H1 (cell line): ENCODE measurements around the gene DCTN5. TPM values are rescaled to one million over a fixed set of nuclear protein-coding genes. Genes with fewer than 3 reads are reported as not detected.

Experiments
- CTCF ChIA-PET: fragments of 300-600 bp; sonication (Branson Sonifier 250); formaldehyde crosslinking; loops from one replicate; lab custom pipeline; 2021; ENCODE audit not compliant: partially characterized antibody; lab: Charles Lee
- POLR2A ChIA-PET: fragments of 300-600 bp; sonication (Branson Sonifier 250); formaldehyde crosslinking; loops from one replicate; lab custom pipeline; 2021; ENCODE audit warnings: inconsistent platforms; ENCODE audit not compliant: partially characterized antibody; lab: Charles Lee
- DNase-seq, 2 experiments: peaks; one replicate each; pipeline versions ENCODE4 v3.0.0 to v3.0.0-alpha.2; 2010 to 2022; ENCODE audit warnings: low spot score in 2 of 2, low read depth in 1 of 2, mixed read lengths in 1 of 2
- FAIRE-seq: peaks from 2 replicates; lab custom pipeline; 2011; peaks lifted over from hg19 to GRCh38; lab: Jason Lieb, UNC
- H2AFZ ChIP-seq: 2 replicates; pipeline ENCODE4 v1.8.1; 2012; ENCODE audit warnings: low read length, inconsistent platforms
- H2AK5ac ChIP-seq: 2 replicates; pipeline ENCODE4 v1.6.1; 2013; ENCODE audit warnings: low read depth, low read length
- H2BK120ac ChIP-seq: replicated peaks from 2 replicates; pipeline ENCODE3; 2013; ENCODE audit warnings: low read depth, low read length, inconsistent platforms
- H2BK12ac ChIP-seq: 2 replicates; pipeline ENCODE4 v1.6.1; 2013; ENCODE audit warnings: low read depth, low read length
- H2BK15ac ChIP-seq: 2 replicates; pipeline ENCODE4 v1.6.1; 2013; ENCODE audit warnings: low read length
- H2BK20ac ChIP-seq: 2 replicates; pipeline ENCODE4 v1.6.1; 2013; ENCODE audit warnings: low read length
- H2BK5ac ChIP-seq: 2 replicates; pipeline ENCODE4 v1.6.1; 2013; ENCODE audit warnings: low read depth, low read length
- H3K14ac ChIP-seq: 2 replicates; pipeline ENCODE4 v1.6.1; 2013; ENCODE audit warnings: inconsistent platforms; ENCODE audit not compliant: insufficient read length
- H3K18ac ChIP-seq: 2 replicates; pipeline ENCODE4 v1.6.1; 2013; ENCODE audit warnings: low read length; ENCODE audit errors: extremely low read depth
- H3K23ac ChIP-seq: 2 replicates; pipeline ENCODE4 v1.6.1; 2013; ENCODE audit warnings: inconsistent platforms; ENCODE audit not compliant: insufficient read length
- H3K23me2 ChIP-seq: 2 replicates; pipeline ENCODE4 v1.6.1; 2013; ENCODE audit warnings: low read depth, low read length
- H3K27ac ChIP-seq: 2 replicates; pipeline ENCODE4 v1.6.1; 2011; ENCODE audit warnings: low read depth, low read length, inconsistent platforms
- H3K27me3 ChIP-seq, 4 experiments: replicated peaks in 1 of 4; 1 replicate in 1 of 4; 2 replicates in 3 of 4; pipeline versions ENCODE4 v1.6.1 to v1.8.1; 2011 to 2013; ENCODE audit warnings: low read length in 3 of 4, mild to moderate bottlenecking in 3 of 4, inconsistent platforms in 2 of 4, mixed read lengths in 2 of 4, moderate library complexity in 1 of 4; ENCODE audit not compliant: control insufficient read depth in 3 of 4, insufficient read depth in 3 of 4; ENCODE audit errors: extremely low read depth in 1 of 4
- H3K36me3 ChIP-seq, 4 experiments: 2 replicates each; pipeline versions ENCODE4 v1.6.1 to v1.8.1; 2011 to 2013; ENCODE audit warnings: mild to moderate bottlenecking in 4 of 4, low read length in 3 of 4, moderate library complexity in 2 of 4, control low read depth in 1 of 4, inconsistent platforms in 1 of 4; ENCODE audit not compliant: insufficient read depth in 4 of 4, control insufficient read depth in 2 of 4
- H3K4ac ChIP-seq: replicated peaks from 2 replicates; pipeline ENCODE3; 2013; ENCODE audit warnings: low read length, low read depth, mixed read lengths, inconsistent platforms; ENCODE audit not compliant: insufficient read length
- H3K4me1 ChIP-seq, 4 experiments: replicated peaks in 1 of 4; 1 replicate in 1 of 4; 2 replicates in 3 of 4; pipeline versions ENCODE4 v1.6.1 to v1.8.1; 2011 to 2013; ENCODE audit warnings: low read length in 3 of 4, inconsistent platforms in 2 of 4, mixed read lengths in 1 of 4; ENCODE audit not compliant: insufficient read depth in 4 of 4, control insufficient read depth in 3 of 4
- H3K4me2 ChIP-seq, 2 experiments: 2 replicates each; pipeline versions ENCODE4 v1.6.1 to v1.8.1; 2011 to 2013; ENCODE audit warnings: low read depth in 2 of 2, low read length in 2 of 2, control low read depth in 1 of 2, inconsistent platforms in 1 of 2, mild to moderate bottlenecking in 1 of 2; ENCODE audit not compliant: insufficient read depth in 1 of 2
- H3K4me3 ChIP-seq, 4 experiments: fragments of 200-600, 300-600 bp in 1 of 4; sonication (generic), shearing (Covaris generic), sonication (Bioruptor Twin) in 1 of 4; 2 replicates each; pipeline versions ENCODE4 v1.5.1 to v1.8.1; 2011 to 2016; ENCODE audit warnings: low read length in 4 of 4, low read depth in 3 of 4, control low read depth in 2 of 4, inconsistent platforms in 2 of 4, mild to moderate bottlenecking in 2 of 4, mixed read lengths in 1 of 4, moderate library complexity in 1 of 4; ENCODE audit not compliant: insufficient read depth in 2 of 4; ENCODE audit errors: extremely low read depth in 1 of 4
- H3K56ac ChIP-seq: replicated peaks from 2 replicates; pipeline ENCODE3; 2013; ENCODE audit warnings: low read depth, mild to moderate bottlenecking, mixed read lengths, low read length, inconsistent platforms; ENCODE audit not compliant: insufficient read length
- H3K79me1 ChIP-seq: 2 replicates; pipeline ENCODE4 v1.6.1; 2013; ENCODE audit warnings: low read depth, low read length, control low read depth
- H3K79me2 ChIP-seq, 2 experiments: 2 replicates each; pipeline versions ENCODE4 v1.6.1 to v1.8.1; 2012 to 2013; ENCODE audit warnings: low read length in 2 of 2, mild to moderate bottlenecking in 2 of 2, inconsistent platforms in 1 of 2; ENCODE audit not compliant: insufficient read depth in 2 of 2, control insufficient read depth in 1 of 2
- H3K9ac ChIP-seq, 4 experiments: replicated peaks in 1 of 4; 1 replicate in 1 of 4; 2 replicates in 3 of 4; pipeline versions ENCODE4 v1.6.1 to v1.8.1; 2011 to 2013; ENCODE audit warnings: low read depth in 3 of 4, low read length in 3 of 4, control low read depth in 2 of 4, mild to moderate bottlenecking in 2 of 4, moderate library complexity in 2 of 4, inconsistent platforms in 1 of 4; ENCODE audit errors: extremely low read depth in 1 of 4
- H3K9me3 ChIP-seq, 2 experiments: 2 replicates each; pipeline versions ENCODE4 v1.6.1 to v1.8.1; 2012 to 2013; ENCODE audit warnings: mild to moderate bottlenecking in 2 of 2, moderate library complexity in 2 of 2, control low read depth in 1 of 2, inconsistent platforms in 1 of 2, low read depth in 1 of 2, low read length in 1 of 2, mixed read lengths in 1 of 2; ENCODE audit not compliant: insufficient read depth in 2 of 2
- H4K20me1 ChIP-seq, 2 experiments: replicated peaks in 1 of 2; 2 replicates each; pipeline versions ENCODE3 to v1.8.1; 2011 to 2013; ENCODE audit warnings: inconsistent platforms in 2 of 2, low read length in 2 of 2, mild to moderate bottlenecking in 1 of 2; ENCODE audit not compliant: insufficient read depth in 2 of 2, control insufficient read depth in 1 of 2
- H4K5ac ChIP-seq: 2 replicates; pipeline ENCODE4 v1.6.1; 2013; ENCODE audit warnings: low read length, low read depth, mixed read lengths, inconsistent platforms; ENCODE audit not compliant: insufficient read length
- H4K8ac ChIP-seq: 2 replicates; pipeline ENCODE4 v1.8.0; 2013; ENCODE audit warnings: mild to moderate bottlenecking, moderate library complexity, low read length, inconsistent platforms; ENCODE audit not compliant: insufficient read depth; ENCODE audit errors: extremely low read depth
- H4K91ac ChIP-seq: replicated peaks from 2 replicates; pipeline ENCODE3; 2013; ENCODE audit warnings: low read length, mixed read lengths, inconsistent platforms; ENCODE audit not compliant: insufficient read length
- CHD1 ChIP-seq: IDR thresholded peaks from 2 replicates; pipeline ENCODE4 v1.6.1; 2012; ENCODE audit warnings: low read depth, low read length, improper control_type of control experiment
- EZH2 ChIP-seq: fragments of 200-600 bp; sonication (generic); IDR thresholded peaks from 2 replicates; pipeline ENCODE4 v1.7.1; 2012; ENCODE audit warnings: low read depth, mild to moderate bottlenecking, moderate library complexity, low read length, inconsistent platforms; ENCODE audit not compliant: severe bottlenecking
- HDAC6 ChIP-seq: IDR thresholded peaks from one replicate; pipeline ENCODE4 v1.7.1; 2012; ENCODE audit warnings: low read depth, mild to moderate bottlenecking, inconsistent platforms, low read length, moderate library complexity
- POU5F1 ChIP-seq: IDR thresholded peaks from 2 replicates; pipeline ENCODE4 v1.6.1; 2011; ENCODE audit warnings: low read depth, mild to moderate bottlenecking, low read length, moderate library complexity
- TCF12 ChIP-seq: IDR thresholded peaks from 2 replicates; pipeline ENCODE4 v1.6.1; 2011; ENCODE audit warnings: low read depth, mild to moderate bottlenecking, low read length
- TEAD4 ChIP-seq: IDR thresholded peaks from 2 replicates; pipeline ENCODE4 v1.6.1; 2012; ENCODE audit warnings: low read depth, low read length, inconsistent platforms, mixed read lengths
- polyA plus RNA-seq, 7 experiments: library from polyadenylated mRNA; depleted of rRNA in 3 of 7; stranded (reverse) in 5 of 7; unstranded in 2 of 7; fragments of >200 nt in 5 of 7; fragments of 200-250 nt in 2 of 7; gene quantifications; 1 replicate in 5 of 7; 2 replicates in 1 of 7; 4 replicates in 1 of 7; pipeline versions ENCODE4 v1.2.1 to v1.2.3, GENCODE V29; 2011 to 2013; ENCODE audit warnings: missing spikeins in 2 of 7, mixed read lengths in 2 of 7
- total RNA-seq: library from RNA; stranded (reverse); fragmentation: NEBNext Ultra II Directional; extraction: Animal tissue kit (Norgen Biotek cat#: 25700); gene quantifications from 2 replicates; pipeline ENCODE4 v1.2.1, GENCODE V29; 2021
- TF ChIP-seq, protein P1 (sequence below): IDR thresholded peaks from 2 replicates; pipeline ENCODE4 v1.6.1; 2012; ENCODE audit warnings: inconsistent platforms
- TF ChIP-seq, protein P2 (sequence below): IDR thresholded peaks from 2 replicates; pipeline ENCODE4 v1.6.1; 2011; ENCODE audit warnings: low read length, improper control_type of control experiment
- TF ChIP-seq, protein P3 (sequence below): IDR thresholded peaks from 2 replicates; pipeline ENCODE4 v1.6.1; 2012; ENCODE audit warnings: inconsistent platforms

Gene DCTN5
- total and polyA plus RNA-seq, 2 of the 8 experiments (the other 6 are each of a cell fraction or from before 2014, with no cell fraction given) = 36.0 to 74.0 TPM

DNA sequence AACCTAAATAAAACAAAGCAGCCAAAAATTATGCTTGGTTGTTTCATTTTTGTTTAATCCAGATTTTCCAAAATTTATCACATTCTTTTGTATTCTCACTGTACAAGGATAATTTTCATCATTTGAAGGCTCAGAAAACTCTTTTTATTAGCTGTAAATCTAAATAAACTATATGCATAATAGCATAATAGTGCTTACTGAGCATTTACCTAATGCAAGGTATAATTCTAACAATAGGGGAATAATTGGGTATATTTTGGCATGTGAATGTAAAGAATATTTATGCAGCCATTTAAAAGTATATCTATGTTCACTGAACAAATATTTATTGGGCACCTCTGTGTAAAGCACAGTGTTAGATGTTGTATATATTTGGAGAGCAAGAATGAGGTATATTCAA, 17.2 kb upstream of the DCTN5 start:
- Histone ChIP-seq H2AK5ac (no peak overlapping the region), H3K4me1 (no peaks in the 10 kb centered on the region), H3K23ac (no peak overlapping the region), H2BK5ac (no peak overlapping the region), H3K18ac (no peak overlapping the region), H3K4ac (no peak overlapping the region), H3K4me3 (no peak overlapping the region), H3K27ac (no peak overlapping the region), H3K14ac (no peak overlapping the region), H3K56ac (no peak overlapping the region), H3K9me3 (no peaks in the 10 kb centered on the region), H4K91ac (no peak overlapping the region), H3K23me2 (no peaks in the 10 kb centered on the region), H2BK20ac (no peak overlapping the region), H3K9ac (no peak overlapping the region), H4K20me1 (peaks cover 0 to 1% of the 10 kb centered on the region in 2 experiments), H3K4me2 (no peak overlapping the region), H3K27me3 (no peaks in the 10 kb centered on the region), H3K36me3 (peaks cover 16 to 81% (median 59%) of the 10 kb centered on the region in 4 experiments), H3K79me2 (no peaks in the 10 kb centered on the region), H2BK12ac (no peak overlapping the region), H4K5ac (no peak overlapping the region), H2BK120ac (no peak overlapping the region), H2AFZ (no peak overlapping the region)
- CTCF ChIA-PET = no interaction called here
- FAIRE-seq (no peak), DNase-seq (no peak)
- POLR2A ChIA-PET = interaction anchor here (1.4 to 1.8 kb wide), 2 partner anchors 9 to 16 kb away, joined by 4 read pairs; no protein-coding TSS in a partner anchor
- TF ChIP-seq TEAD4 = no peak
- no peak for TF ChIP-seq TCF12
- TF ChIP-seq, protein P1, sequence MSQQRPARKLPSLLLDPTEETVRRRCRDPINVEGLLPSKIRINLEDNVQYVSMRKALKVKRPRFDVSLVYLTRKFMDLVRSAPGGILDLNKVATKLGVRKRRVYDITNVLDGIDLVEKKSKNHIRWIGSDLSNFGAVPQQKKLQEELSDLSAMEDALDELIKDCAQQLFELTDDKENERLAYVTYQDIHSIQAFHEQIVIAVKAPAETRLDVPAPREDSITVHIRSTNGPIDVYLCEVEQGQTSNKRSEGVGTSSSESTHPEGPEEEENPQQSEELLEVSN = no peak
- TF ChIP-seq, protein P2, sequence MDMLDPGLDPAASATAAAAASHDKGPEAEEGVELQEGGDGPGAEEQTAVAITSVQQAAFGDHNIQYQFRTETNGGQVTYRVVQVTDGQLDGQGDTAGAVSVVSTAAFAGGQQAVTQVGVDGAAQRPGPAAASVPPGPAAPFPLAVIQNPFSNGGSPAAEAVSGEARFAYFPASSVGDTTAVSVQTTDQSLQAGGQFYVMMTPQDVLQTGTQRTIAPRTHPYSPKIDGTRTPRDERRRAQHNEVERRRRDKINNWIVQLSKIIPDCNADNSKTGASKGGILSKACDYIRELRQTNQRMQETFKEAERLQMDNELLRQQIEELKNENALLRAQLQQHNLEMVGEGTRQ = no peak
- TF ChIP-seq HDAC6 = no peak
- no peak for TF ChIP-seq EZH2
- no peak for TF ChIP-seq CHD1
- TF ChIP-seq, protein P3, sequence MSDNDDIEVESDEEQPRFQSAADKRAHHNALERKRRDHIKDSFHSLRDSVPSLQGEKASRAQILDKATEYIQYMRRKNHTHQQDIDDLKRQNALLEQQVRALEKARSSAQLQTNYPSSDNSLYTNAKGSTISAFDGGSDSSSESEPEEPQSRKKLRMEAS = no peak
- TF ChIP-seq POU5F1 = no peak
- TF ChIP-seq, all 59 proteins: peak for 0
- Histone ChIP-seq H2BK15ac (no peak overlapping the region), H4K8ac (no peak overlapping the region), H3K79me1 (no peaks in the 10 kb centered on the region)
